Tibial nerve (tissue), 4 donors: ENCODE results near the gene ARRB2. TPM values are rescaled to one million over a fixed set of nuclear protein-coding genes. Genes with fewer than 3 reads are reported as not detected.
"Not testable (repeated sequence)": the region's sequence is repeated elsewhere in the genome, so short reads cannot be mapped to it uniquely, and the experiment has no call there.

Experiments used
- DNase-seq, 2 donors: peaks; one replicate each; pipeline ENCODE4 v3.0.0-alpha.2; 2019; ENCODE audit warnings: low spot score in 2 of 2
- H3K27ac ChIP-seq, 4 donors: fragments of 200-600 bp; sonication (generic) in 3 of 4; one replicate each; pipeline ENCODE4 v1.5.1; 2017 to 2019; ENCODE audit warnings: mild to moderate bottlenecking in 1 of 4
- H3K27me3 ChIP-seq, 2 donors: fragments of 200-600 bp; sonication (generic) in 1 of 2; one replicate each; pipeline versions ENCODE4 v1.5.1 to v1.6.0; 2017 to 2019
- H3K36me3 ChIP-seq, 3 donors: fragments of 200-600 bp; sonication (generic); one replicate each; pipeline ENCODE4 v1.5.1; 2018 to 2019
- H3K4me1 ChIP-seq, 4 donors: fragments of 200-600 bp; sonication (generic) in 3 of 4; one replicate each; pipeline ENCODE4 v1.5.1; 2017 to 2019
- H3K4me3 ChIP-seq, 4 donors: fragments of 200-600 bp; sonication (generic) in 3 of 4; one replicate each; pipeline ENCODE4 v1.5.1; 2017 to 2019; ENCODE audit warnings: mild to moderate bottlenecking in 1 of 4, moderate library complexity in 1 of 4
- H3K9me3 ChIP-seq, 4 donors: fragments of 200-600 bp; sonication (generic) in 3 of 4; one replicate each; pipeline ENCODE4 v1.5.1; 2017 to 2019
- EP300 ChIP-seq, 2 donors: sonication (generic); formaldehyde crosslinking; IDR thresholded peaks; one replicate each; pipeline ENCODE4 v1.6.1; 2017; ENCODE audit warnings: antibody characterized with exemption in 2 of 2, mild to moderate bottlenecking in 1 of 2
- POLR2A ChIP-seq, 2 donors: fragments of 450-650 bp; IDR thresholded peaks; one replicate each; pipeline ENCODE4 v1.6.1; 2017; ENCODE audit warnings: antibody characterized with exemption in 2 of 2, mild to moderate bottlenecking in 2 of 2, moderate library complexity in 2 of 2
- WGBS, 2 donors: methylation state at CpG; one replicate each; pipeline ENCODE4 v1.1.5; 2018; 5-methylcytosine and 5-hydroxymethylcytosine counted together
- total RNA-seq, 4 donors: library from RNA; depleted of rRNA; stranded (reverse); fragments of >200 nt; gene quantifications; one replicate each; pipeline ENCODE4 v1.1.0, GENCODE V29; 2016
- TF ChIP-seq, protein P1 (sequence below), 5 experiments: fragments of 200-600 bp in 3 of 5; fragments of 450-650 bp in 2 of 5; sonication (generic) in 3 of 5; IDR thresholded peaks; one replicate each; pipeline ENCODE4 v1.5.1; 2016 to 2019; ENCODE audit warnings: antibody characterized with exemption in 5 of 5, mild to moderate bottlenecking in 3 of 5, moderate library complexity in 2 of 5

The ARRB2 gene
- total RNA-seq, 4 donors from 2014 or later, result 50.2 to 103 (median 57.4) TPM

DNA sequence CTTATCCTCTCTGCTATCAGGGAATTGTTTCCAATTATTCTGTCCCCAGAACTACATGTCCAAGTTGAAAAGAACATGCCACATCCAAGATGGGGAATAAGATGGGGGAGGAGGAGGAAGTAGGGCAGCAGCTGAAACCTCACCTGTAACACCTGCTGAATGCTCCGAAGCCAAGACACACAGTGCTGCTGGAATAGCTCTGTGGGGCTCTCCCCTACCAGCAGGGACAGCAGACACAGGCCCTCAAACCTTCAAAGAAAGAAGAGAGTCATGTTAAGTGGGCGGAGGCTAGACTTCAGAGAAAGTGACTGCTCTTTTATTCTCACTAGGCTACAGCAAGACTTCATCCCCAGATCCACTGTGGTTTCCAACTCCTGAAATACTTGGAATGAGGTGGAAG is 19.7 kb upstream of the ARRB2 start:
- Histone ChIP-seq H3K4me3 (no peak overlapping the region), H3K27ac (no peak overlapping the region), H3K27me3 (no peaks in the 10 kb centered on the region), H3K36me3 (peaks cover 0 to 57% (median 0%) of the 10 kb centered on the region in 3 donors), H3K4me1 (peaks cover 0 to 4% (median 0%) of the 10 kb centered on the region in 4 donors), H3K9me3 (no peaks in the 10 kb centered on the region)
- TF ChIP-seq EP300 (IDR thresholded peaks at IDR 0.05) (no peak), POLR2A (IDR thresholded peaks at IDR 0.05) (no peak)
- TF ChIP-seq, protein P1, sequence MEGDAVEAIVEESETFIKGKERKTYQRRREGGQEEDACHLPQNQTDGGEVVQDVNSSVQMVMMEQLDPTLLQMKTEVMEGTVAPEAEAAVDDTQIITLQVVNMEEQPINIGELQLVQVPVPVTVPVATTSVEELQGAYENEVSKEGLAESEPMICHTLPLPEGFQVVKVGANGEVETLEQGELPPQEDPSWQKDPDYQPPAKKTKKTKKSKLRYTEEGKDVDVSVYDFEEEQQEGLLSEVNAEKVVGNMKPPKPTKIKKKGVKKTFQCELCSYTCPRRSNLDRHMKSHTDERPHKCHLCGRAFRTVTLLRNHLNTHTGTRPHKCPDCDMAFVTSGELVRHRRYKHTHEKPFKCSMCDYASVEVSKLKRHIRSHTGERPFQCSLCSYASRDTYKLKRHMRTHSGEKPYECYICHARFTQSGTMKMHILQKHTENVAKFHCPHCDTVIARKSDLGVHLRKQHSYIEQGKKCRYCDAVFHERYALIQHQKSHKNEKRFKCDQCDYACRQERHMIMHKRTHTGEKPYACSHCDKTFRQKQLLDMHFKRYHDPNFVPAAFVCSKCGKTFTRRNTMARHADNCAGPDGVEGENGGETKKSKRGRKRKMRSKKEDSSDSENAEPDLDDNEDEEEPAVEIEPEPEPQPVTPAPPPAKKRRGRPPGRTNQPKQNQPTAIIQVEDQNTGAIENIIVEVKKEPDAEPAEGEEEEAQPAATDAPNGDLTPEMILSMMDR (IDR thresholded peaks at IDR 0.05), result no peak
- 95% methylated on average over 2 of the region's 2 CpGs for WGBS, 2 donors
- DNase-seq, result no peak

DNA sequence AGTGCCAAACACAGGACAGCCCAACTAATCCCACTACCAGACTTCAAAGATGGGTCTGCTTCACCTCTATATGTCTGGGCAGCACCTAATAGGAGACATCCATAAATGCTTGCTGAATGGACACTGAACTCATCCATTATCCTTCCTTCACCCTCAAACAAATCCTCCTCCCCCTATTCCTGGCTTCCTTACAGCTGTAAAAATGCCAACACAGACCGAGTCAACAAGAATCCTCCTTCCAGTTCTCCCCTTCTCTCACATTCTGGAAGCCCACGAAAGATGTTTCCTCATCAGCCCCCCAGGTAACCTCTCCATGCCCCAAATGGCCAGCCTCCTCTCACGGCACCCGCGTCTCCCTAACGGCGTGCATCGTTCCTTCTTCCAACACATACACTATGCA is 18.7 kb upstream of the ARRB2 start:
- TF ChIP-seq EP300 (IDR thresholded peaks at IDR 0.05) (no peak), POLR2A (IDR thresholded peaks at IDR 0.05) (no peak)
- TF ChIP-seq, protein P1 (IDR thresholded peaks at IDR 0.05), result no peak
- no peak overlapping the region for H3K4me3 ChIP-seq

DNA sequence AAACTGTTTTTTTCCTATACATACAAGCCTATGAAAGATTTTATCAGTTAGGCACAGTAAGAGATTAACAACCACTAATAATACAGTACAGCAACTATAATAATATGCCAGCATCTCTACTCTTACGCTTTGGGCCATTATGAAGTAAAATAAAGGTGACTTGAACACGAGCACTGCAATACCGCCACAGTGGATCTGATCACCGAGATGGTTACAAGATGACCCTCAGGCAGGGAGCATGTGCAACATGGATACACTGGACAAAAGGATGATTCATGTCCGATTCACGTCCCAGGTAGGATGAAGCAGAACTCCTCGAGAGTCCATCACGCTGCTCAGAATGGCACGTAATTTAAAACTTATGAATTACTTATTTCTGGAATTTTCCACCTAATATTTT is 17.0 kb upstream of the ARRB2 start:
- no peak for DNase-seq
- Histone ChIP-seq H3K9me3 (no peaks in the 10 kb centered on the region), H3K27ac (no peak overlapping the region), H3K27me3 (no peaks in the 10 kb centered on the region), H3K4me3 (no peak overlapping the region), H3K4me1 (peaks cover 0 to 4% (median 0%) of the 10 kb centered on the region in 4 donors), H3K36me3 (peaks cover 0 to 64% (median 0%) of the 10 kb centered on the region in 3 donors)
- 81% methylated on average over 9 of the region's 9 CpGs for WGBS, 2 donors
- TF ChIP-seq, protein P1 (IDR thresholded peaks at IDR 0.05), result no peak
- TF ChIP-seq EP300 (IDR thresholded peaks at IDR 0.05), result no peak
- TF ChIP-seq POLR2A (IDR thresholded peaks at IDR 0.05), result no peak

More for the DNA sequence above, 18.7 kb upstream of the ARRB2 start:
- Histone ChIP-seq H3K27ac (no peak overlapping the region), H3K27me3 (no peaks in the 10 kb centered on the region), H3K36me3 (peaks cover 0 to 65% (median 0%) of the 10 kb centered on the region in 3 donors), H3K4me1 (peaks cover 0 to 4% (median 0%) of the 10 kb centered on the region in 4 donors), H3K9me3 (no peaks in the 10 kb centered on the region)
- no peak for DNase-seq
- 83 to 85% methylated on average over 8 of the region's 8 CpGs for WGBS, 2 donors

DNA sequence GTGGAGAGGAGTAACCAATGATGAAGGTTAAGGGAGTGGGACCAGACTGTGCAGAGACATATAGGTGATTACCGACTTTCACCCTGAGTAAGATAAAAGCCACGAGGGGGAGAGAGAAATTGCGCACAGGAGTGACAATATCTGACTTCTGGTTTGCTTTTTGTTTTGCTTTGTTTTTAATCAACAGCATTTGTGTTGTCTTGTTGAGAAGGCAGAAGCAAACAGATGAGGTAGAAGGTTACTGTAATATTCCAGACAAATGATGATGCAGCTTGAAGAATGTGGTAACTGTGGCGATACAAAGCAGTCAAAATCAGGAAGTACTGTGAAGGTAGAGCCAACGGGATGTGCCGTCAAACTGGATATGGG is 14.0 kb upstream of the ARRB2 start:
- Histone ChIP-seq H3K4me1 (peaks cover 0 to 11% (median 0%) of the 10 kb centered on the region in 4 donors), H3K4me3 (no peak overlapping the region), H3K36me3 (peaks cover 0 to 34% (median 0%) of the 10 kb centered on the region in 3 donors), H3K27ac (no peak overlapping the region), H3K27me3 (no peaks in the 10 kb centered on the region), H3K9me3 (no peaks in the 10 kb centered on the region)
- no peak for DNase-seq
- 88 to 89% methylated on average over 6 of the region's 6 CpGs for WGBS, 2 donors
- TF ChIP-seq, protein P1 (IDR thresholded peaks at IDR 0.05), result no peak
- TF ChIP-seq EP300 (IDR thresholded peaks at IDR 0.05) (no peak), POLR2A (IDR thresholded peaks at IDR 0.05) (no peak)

DNA sequence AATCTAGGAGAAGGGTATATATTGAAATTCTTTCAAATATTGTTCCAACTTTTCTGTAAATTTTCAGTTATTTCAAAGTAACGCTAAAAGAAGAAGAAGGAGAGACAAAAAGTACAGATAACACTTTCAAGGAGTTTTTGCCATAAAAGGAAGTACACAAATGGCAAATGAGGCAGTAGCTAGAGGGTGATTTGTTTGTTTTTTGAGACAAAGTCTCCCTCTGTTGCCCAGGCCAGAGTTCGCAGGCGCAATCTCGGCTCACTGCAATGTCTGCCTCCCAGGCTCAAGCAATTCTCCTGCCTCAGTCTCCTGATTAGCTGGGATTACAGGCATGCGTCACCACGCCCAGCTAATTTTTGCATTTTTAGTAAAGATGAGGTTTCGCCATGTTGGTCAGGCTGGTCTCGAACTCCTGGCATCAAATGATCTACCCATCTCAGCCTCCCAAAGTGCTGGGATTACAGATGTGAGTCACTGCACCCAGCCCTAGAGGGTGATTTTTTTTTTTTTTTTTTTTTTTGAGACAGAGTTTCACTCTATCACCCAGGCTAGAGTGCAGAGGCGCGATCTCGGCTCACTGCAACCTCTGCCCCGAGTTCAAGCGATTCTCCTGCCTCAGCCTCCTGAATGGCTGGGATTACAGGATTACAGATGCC is 10.9 kb upstream of the ARRB2 start:
- not testable (repeated sequence) for H3K27ac ChIP-seq, H3K27me3 ChIP-seq, H3K4me3 ChIP-seq, H3K9me3 ChIP-seq, DNase-seq
- peaks cover 0 to 28% (median 9%) of the 10 kb centered on the region in 4 donors for H3K4me1 ChIP-seq
- peaks cover 0 to 24% (median 0%) of the 10 kb centered on the region in 3 donors for H3K36me3 ChIP-seq
- 62 to 72% methylated on average over 13 of the region's 13 CpGs for WGBS, 2 donors
